AG10803 (cell line): ENCODE results near the gene EYA4.

Experiments
- DNase-seq: peaks from one replicate; pipeline ENCODE4 v3.0.0; 2010; ENCODE audit warnings: low read depth
- H3K4me3 ChIP-seq: 2 replicates; pipeline ENCODE4 v1.5.1; 2011; ENCODE audit warnings: mild to moderate bottlenecking, low read length, control low read depth
- CTCF ChIP-seq: conservative IDR thresholded peaks from 2 replicates; pipeline ENCODE4 v1.5.1; 2011; ENCODE audit warnings: mild to moderate bottlenecking, low read length, control low read depth, inconsistent platforms

Gene EYA4

DNA sequence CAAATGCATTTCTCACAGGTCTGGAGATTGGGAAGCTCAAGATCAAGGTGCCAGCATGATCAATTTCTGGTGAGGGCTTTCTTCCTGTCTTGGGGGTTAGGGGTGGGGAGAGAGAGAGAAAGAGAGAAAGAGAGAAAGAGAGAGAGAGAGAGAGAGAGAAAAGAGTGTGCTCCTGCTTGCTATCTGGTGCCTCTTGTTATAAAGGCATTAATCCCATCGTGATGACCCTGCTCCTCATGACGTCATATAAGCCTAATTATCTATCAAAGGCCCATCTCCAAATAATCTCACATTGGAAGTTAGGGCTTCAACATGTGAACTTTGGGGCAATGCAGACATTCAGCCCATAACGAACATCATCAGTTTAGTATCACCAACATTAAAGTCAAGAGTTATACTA lies 114.8 kb downstream of the EYA4 start:
- TF ChIP-seq CTCF: no peak
- DNase-seq: no peak
- no peak overlapping the region for H3K4me3 ChIP-seq

- no peak for TF ChIP-seq CTCF
Measured at GRCh38 chr6:133358574-133359150, 117.5 kb downstream of the EYA4 start.

GRCh38 chr6:133359256-133359655 lies 118.1 kb downstream of the EYA4 start:
- no peak for DNase-seq

More at GRCh38 chr6:133358574-133359150, 117.5 kb downstream of the EYA4 start:
- H3K4me3 ChIP-seq: no peak overlapping the region
- DNase-seq: no peak

DNA sequence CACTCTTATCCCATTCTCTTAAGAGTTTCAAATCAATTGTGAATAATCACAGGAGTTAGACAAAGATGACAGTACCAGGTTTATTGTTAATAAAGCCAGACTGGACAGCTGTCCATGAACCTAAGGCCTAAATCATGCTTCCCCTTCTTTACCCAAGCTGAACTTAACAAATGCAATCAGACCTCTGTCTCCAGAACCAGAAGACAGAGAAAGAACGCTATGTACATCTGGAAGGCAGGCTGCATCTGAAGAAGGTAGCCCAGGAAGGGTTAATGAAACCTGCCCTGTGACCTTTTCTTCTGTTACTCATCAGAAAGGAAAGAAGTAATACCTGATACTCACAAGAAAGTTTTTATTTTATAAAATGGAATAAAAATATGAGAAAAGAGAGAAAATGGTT lies 118.6 kb downstream of the EYA4 start:
- DNase-seq: no peak
- H3K4me3 ChIP-seq: no peak overlapping the region
- TF ChIP-seq CTCF: no peak

More at GRCh38 chr6:133359256-133359655, 118.1 kb downstream of the EYA4 start:
- H3K4me3 ChIP-seq: no peak overlapping the region
- no peak for TF ChIP-seq CTCF

DNA sequence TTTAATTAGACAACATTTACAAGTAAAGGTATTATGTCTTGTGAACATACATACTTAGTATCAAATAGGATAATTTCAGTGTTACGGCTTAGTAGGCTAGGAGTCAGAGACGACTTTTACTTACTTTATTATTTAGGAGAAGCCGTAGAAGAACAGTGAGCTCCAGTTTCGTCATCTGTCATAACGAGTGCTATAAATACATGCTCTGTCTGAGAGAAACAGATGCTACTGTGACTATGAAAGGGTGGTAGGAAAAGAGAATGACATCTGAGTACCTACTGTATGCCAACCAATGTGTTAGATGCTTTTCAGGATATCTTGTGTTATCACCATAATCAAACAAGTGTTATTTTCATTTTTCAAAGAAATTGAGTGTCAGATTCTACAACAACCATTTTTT lies 119.0 kb downstream of the EYA4 start:
- no peak overlapping the region for H3K4me3 ChIP-seq
- DNase-seq: no peak
- no peak for TF ChIP-seq CTCF

- TF ChIP-seq CTCF: no peak
- no peak for DNase-seq
- H3K4me3 ChIP-seq: no peak overlapping the region
Measured at GRCh38 chr6:133362813-133363212, 121.7 kb downstream of the EYA4 start.

DNA sequence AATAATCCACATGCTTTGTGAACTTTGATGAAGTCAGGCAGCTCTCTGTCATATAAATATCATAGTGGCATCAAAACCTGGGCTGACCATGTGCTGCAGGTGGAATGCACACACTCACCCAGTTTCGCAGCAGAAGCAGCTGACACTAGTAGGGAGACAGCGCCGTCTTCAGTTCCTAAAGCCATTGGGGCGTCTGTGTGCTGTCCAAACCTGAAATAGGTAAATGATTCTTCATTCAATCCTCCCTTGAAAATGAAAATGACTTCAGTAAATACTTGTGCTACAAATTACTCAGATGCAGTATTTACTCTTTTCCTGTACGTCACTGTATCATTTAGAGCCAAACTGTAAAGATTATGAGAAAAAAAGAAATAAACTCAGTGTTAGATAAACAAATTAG lies 127.5 kb downstream of the EYA4 start:
- DNase-seq: no peak
- H3K4me3 ChIP-seq: no peak overlapping the region
- TF ChIP-seq CTCF: no peak
